SH-SY5Y (cell line): ENCODE measurements around the gene NOP58.

ENCODE experiments used
- GATA2 ChIP-seq: IDR thresholded peaks from 2 replicates; pipeline ENCODE4 v1.6.1; 2011; ENCODE audit warnings: mild to moderate bottlenecking, low read depth, low read length
- GATA3 ChIP-seq: IDR thresholded peaks from 2 replicates; pipeline ENCODE4 v1.6.1; 2011; ENCODE audit warnings: low read depth, mild to moderate bottlenecking, low read length, moderate library complexity

NOP58 gene

GRCh38 chr2:202339071-202339870 is 73.7 kb downstream of the NOP58 start:
- TF ChIP-seq GATA2 (no peak), GATA3 (no peak)

DNA sequence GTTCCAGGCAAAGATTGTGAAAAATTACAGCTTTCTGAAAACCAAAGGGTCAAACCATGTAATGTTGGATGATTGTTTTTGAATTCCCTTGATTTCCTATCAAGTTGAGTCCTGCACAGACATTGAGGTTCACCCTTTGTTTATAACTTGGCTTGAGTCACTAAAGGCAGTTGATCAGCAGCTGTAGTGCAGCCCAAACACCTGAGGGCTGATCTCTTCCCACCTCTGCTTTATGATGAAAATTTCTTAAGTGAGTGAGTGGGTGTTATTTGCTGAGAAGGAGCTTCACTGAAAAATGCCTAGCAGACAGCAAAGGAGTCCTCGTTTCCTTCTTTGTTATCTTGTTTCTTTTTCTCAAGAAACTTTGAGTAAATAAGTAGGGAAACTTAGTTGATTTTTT is 78.6 kb downstream of the NOP58 start:
- no peak for TF ChIP-seq GATA2
- no peak for TF ChIP-seq GATA3

- no peak for TF ChIP-seq GATA2
- no peak for TF ChIP-seq GATA3
These were observed 80.6 kb downstream of the NOP58 start for GRCh38 chr2:202346180-202346579.
